HG02943 (cell line): ENCODE measurements around the gene KRT28.

Experiments
- ATAC-seq: cut with Tn5 transposase; IDR thresholded peaks from one replicate; pipeline ENCODE4 v1.9.1; 2021; ENCODE audit warnings: mild to moderate bottlenecking, low read depth, moderate library complexity; ENCODE audit not compliant: unreplicated experiment

Gene KRT28, protein sequence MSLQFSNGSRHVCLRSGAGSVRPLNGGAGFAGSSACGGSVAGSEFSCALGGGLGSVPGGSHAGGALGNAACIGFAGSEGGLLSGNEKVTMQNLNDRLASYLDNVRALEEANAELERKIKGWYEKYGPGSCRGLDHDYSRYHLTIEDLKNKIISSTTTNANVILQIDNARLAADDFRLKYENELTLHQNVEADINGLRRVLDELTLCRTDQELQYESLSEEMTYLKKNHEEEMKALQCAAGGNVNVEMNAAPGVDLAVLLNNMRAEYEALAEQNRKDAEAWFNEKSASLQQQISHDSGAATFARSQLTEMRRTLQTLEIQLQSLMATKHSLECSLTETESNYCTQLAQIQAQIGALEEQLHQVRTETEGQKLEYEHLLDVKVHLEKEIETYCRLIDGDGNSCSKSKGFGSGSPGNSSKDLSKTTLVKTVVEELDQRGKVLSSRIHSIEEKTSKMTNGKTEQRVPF

DNA sequence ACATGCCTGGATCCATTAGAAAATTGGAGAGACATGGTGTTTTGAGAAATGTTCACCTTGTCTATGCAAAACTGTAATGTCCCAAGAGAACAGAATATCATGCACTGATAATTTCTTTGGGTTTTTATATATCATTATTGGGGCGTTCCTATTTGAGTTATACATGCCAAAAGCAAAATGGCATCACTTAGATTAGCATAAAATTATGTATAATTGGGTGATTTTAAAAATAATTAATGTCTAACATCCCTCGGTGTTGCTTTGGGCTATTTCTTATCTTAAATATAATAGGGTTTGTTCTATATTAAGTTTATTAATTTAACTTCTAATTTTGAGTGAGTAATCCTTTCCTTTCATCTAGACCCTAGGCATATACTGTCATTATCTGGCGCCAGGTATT is at the start of gene KRT28:
KRT28 (minus strand) TSS at position 101 of the 400 bp plus-strand sequence; CDS start at position 35, 66 bp downstream.
- ATAC-seq, result no peak

GRCh38 chr17:40848583-40849235 is 49.0 kb upstream of the KRT28 start:
- ATAC-seq, result no peak

- ATAC-seq, result no peak
Observed at GRCh38 chr17:40846515-40847144, 46.9 kb upstream of the KRT28 start.

- ATAC-seq, result no peak
Observed at GRCh38 chr17:40844671-40845107, 44.9 kb upstream of the KRT28 start.

GRCh38 chr17:40843242-40843641 is 43.5 kb upstream of the KRT28 start:
- no peak for ATAC-seq

GRCh38 chr17:40841246-40841645 is 41.5 kb upstream of the KRT28 start:
- no peak for ATAC-seq

- ATAC-seq, result no peak
Observed at GRCh38 chr17:40839194-40839593, 39.4 kb upstream of the KRT28 start.

GRCh38 chr17:40836020-40836419 is 36.3 kb upstream of the KRT28 start:
- no peak for ATAC-seq

DNA sequence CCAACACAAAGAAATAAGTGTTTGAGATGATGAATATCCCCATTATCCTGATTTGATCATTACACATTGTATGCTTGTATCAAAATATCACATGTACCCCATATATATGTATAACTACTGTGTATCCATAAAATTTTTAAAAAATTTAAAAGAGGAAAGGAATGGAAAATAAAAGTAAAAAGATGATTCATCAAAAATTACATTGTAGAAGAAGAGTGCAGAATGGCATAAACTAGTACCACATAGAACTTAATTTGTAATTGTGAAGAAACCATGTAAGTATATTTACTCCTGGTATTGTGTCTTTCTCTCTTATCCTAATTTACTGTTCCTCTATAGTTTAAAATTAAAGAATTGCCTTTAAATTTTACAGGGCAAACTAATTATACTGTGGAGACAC is 34.1 kb upstream of the KRT28 start:
- no peak for ATAC-seq

GRCh38 chr17:40832840-40833239 is 33.1 kb upstream of the KRT28 start:
- ATAC-seq, result no peak

GRCh38 chr17:40830085-40830776 is 30.5 kb upstream of the KRT28 start:
- ATAC-seq, result no peak

GRCh38 chr17:40828454-40829044 is 28.8 kb upstream of the KRT28 start:
- ATAC-seq, result no peak

GRCh38 chr17:40827746-40828453 is 28.1 kb upstream of the KRT28 start:
- no peak for ATAC-seq

DNA sequence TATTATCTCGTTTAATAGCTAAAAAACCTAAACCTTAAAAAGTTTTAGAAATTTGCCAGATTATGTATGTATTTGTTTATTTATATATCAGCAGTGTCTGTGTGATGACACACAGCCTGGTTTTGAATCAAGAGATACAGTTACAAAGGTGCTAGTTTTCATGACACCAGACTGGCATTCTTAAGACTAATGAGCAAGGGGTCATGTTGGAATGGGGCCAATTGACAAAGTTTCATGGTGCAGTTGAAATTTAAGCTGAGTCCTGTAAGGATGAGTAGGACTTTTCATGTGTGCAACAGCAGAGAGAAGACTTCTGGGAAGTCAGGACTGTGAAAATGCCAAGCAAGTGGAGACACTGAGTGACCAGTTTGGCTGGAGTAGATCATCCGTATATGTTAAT is 25.8 kb upstream of the KRT28 start:
- ATAC-seq, result no peak

GRCh38 chr17:40824015-40824832 is 24.5 kb upstream of the KRT28 start:
- no peak for ATAC-seq

GRCh38 chr17:40822132-40822812 is 22.5 kb upstream of the KRT28 start, which contains the start of gene KRT10:
TSS of gene KRT10 (minus strand) at chr17:40822614. CDS start at chr17:40822585, 29 bp downstream.
- ATAC-seq, result no peak

- ATAC-seq, result no peak
Observed at GRCh38 chr17:40821536-40821935, 21.8 kb upstream of the KRT28 start.

GRCh38 chr17:40820228-40820838 is 20.6 kb upstream of the KRT28 start:
- ATAC-seq, result no peak
